H9 (cell line): ENCODE results near the gene ZC3H12D. TPM values are rescaled to one million over a fixed set of nuclear protein-coding genes. Genes with fewer than 3 reads are reported as not detected.

Experiments
- DNase-seq: peaks from one replicate; pipeline ENCODE4 v3.0.0-alpha.2; 2017
- H2AFZ ChIP-seq: one replicate; pipeline ENCODE4 v1.6.1; 2013; ENCODE audit warnings: mild to moderate bottlenecking, low read length, control low read depth, moderate library complexity
- H2AK5ac ChIP-seq: 2 replicates; pipeline ENCODE4 v1.6.1; 2013; ENCODE audit warnings: low read length, control low read depth, mixed read lengths; ENCODE audit not compliant: insufficient read length
- H2BK120ac ChIP-seq: one replicate; pipeline ENCODE4 v1.6.1; 2013; ENCODE audit warnings: low read depth, mild to moderate bottlenecking, low read length, control low read depth, inconsistent platforms; ENCODE audit not compliant: poor library complexity, severe bottlenecking
- H2BK12ac ChIP-seq: 2 replicates; pipeline ENCODE4 v1.6.1; 2013; ENCODE audit warnings: low read length, control low read depth, mixed read lengths, low read depth; ENCODE audit not compliant: insufficient read length
- H2BK15ac ChIP-seq: 2 replicates; pipeline ENCODE4 v1.6.1; 2013; ENCODE audit warnings: low read depth, low read length, control low read depth
- H2BK20ac ChIP-seq: one replicate; pipeline ENCODE4 v1.6.1; 2013; ENCODE audit warnings: low read depth, mild to moderate bottlenecking, low read length, control low read depth, inconsistent platforms; ENCODE audit not compliant: poor library complexity, severe bottlenecking
- H2BK5ac ChIP-seq: 2 replicates; pipeline ENCODE4 v1.6.1; 2013; ENCODE audit warnings: low read length, control low read depth, mixed read lengths; ENCODE audit not compliant: insufficient read length
- H3K14ac ChIP-seq: 2 replicates; pipeline ENCODE4 v1.6.1; 2013; ENCODE audit warnings: low read length, control low read depth; ENCODE audit not compliant: insufficient read depth
- H3K18ac ChIP-seq: 2 replicates; pipeline ENCODE4 v1.6.1; 2013; ENCODE audit warnings: low read depth, mild to moderate bottlenecking, mixed read lengths, low read length, control low read depth; ENCODE audit not compliant: insufficient read length
- H3K23ac ChIP-seq: 2 replicates; pipeline ENCODE4 v1.6.1; 2013; ENCODE audit warnings: low read length, control low read depth, mixed read lengths, low read depth; ENCODE audit not compliant: insufficient read length
- H3K23me2 ChIP-seq: 2 replicates; pipeline ENCODE4 v1.6.1; 2013; ENCODE audit warnings: low read depth, mild to moderate bottlenecking, mixed read lengths, low read length, control low read depth; ENCODE audit not compliant: insufficient read length, poor library complexity, severe bottlenecking
- H3K27ac ChIP-seq: 2 replicates; pipeline ENCODE4 v1.5.1; 2013; ENCODE audit warnings: low read length, control low read depth, mixed read lengths, low read depth; ENCODE audit not compliant: insufficient read length
- H3K27me3 ChIP-seq: 2 replicates; pipeline ENCODE4 v1.6.1; 2013; ENCODE audit warnings: low read length, control low read depth, inconsistent platforms; ENCODE audit not compliant: insufficient read depth
- H3K4ac ChIP-seq: 2 replicates; pipeline ENCODE4 v1.6.1; 2013; ENCODE audit warnings: low read depth, mild to moderate bottlenecking, control low read depth, inconsistent platforms, low read length, moderate library complexity
- H3K4me1 ChIP-seq: 2 replicates; pipeline ENCODE4 v1.6.1; 2013; ENCODE audit warnings: low read length, control low read depth, inconsistent platforms; ENCODE audit not compliant: insufficient read depth
- H3K4me2 ChIP-seq: 2 replicates; pipeline ENCODE4 v1.6.1; 2013; ENCODE audit warnings: low read length, control low read depth, mixed read lengths; ENCODE audit not compliant: insufficient read length, insufficient read depth
- H3K56ac ChIP-seq: 2 replicates; pipeline ENCODE4 v1.6.1; 2013; ENCODE audit warnings: low read depth, mild to moderate bottlenecking, mixed read lengths, low read length, control low read depth; ENCODE audit not compliant: insufficient read length
- H3K79me1 ChIP-seq: 2 replicates; pipeline ENCODE4 v1.6.1; 2013; ENCODE audit warnings: low read depth, mild to moderate bottlenecking, moderate library complexity, low read length, control low read depth, inconsistent platforms; ENCODE audit not compliant: insufficient read depth, poor library complexity, severe bottlenecking
- H3K79me2 ChIP-seq: 2 replicates; pipeline ENCODE4 v1.6.1; 2013; ENCODE audit warnings: low read length, control low read depth, inconsistent platforms; ENCODE audit not compliant: insufficient read depth
- H3K9ac ChIP-seq: 2 replicates; pipeline ENCODE4 v1.6.1; 2013; ENCODE audit warnings: low read length, control low read depth, mixed read lengths; ENCODE audit not compliant: insufficient read length; ENCODE audit errors: extremely low read depth
- H3K9me3 ChIP-seq: one replicate; pipeline ENCODE4 v1.6.1; 2013; ENCODE audit warnings: low read depth, low read length, inconsistent platforms; ENCODE audit not compliant: control insufficient read depth
- H3T11ph ChIP-seq: one replicate; pipeline ENCODE4 v1.6.1; 2013; ENCODE audit warnings: mild to moderate bottlenecking, low read length, control low read depth, inconsistent platforms
- H4K20me1 ChIP-seq: one replicate; pipeline ENCODE4 v1.6.1; 2013; ENCODE audit not compliant: control insufficient read depth, insufficient read length, insufficient read depth
- H4K5ac ChIP-seq: 2 replicates; pipeline ENCODE4 v1.6.1; 2013; ENCODE audit warnings: low read depth, mild to moderate bottlenecking, mixed read lengths, low read length, control low read depth; ENCODE audit not compliant: insufficient read length
- H4K8ac ChIP-seq: replicated peaks from 2 replicates; pipeline ENCODE4 v1.6.1; 2013; ENCODE audit warnings: low read length, control low read depth, mixed read lengths, low read depth; ENCODE audit not compliant: insufficient read length
- H4K91ac ChIP-seq: 2 replicates; pipeline ENCODE4 v1.6.1; 2013; ENCODE audit warnings: low read depth, mild to moderate bottlenecking, moderate library complexity, mixed read lengths, low read length, control low read depth; ENCODE audit not compliant: insufficient read length
- H3K27ac Mint-ChIP-seq, 3 experiments: 2 replicates in 2 of 3; 3 replicates in 1 of 3; pipeline ENCODE4 v1.8.0; 2020 to 2021; ENCODE audit warnings: mixed read lengths in 3 of 3, mild to moderate bottlenecking in 1 of 3, moderate library complexity in 1 of 3
- H3K27me3 Mint-ChIP-seq: 2 replicates; pipeline ENCODE4 v1.8.0; 2021; ENCODE audit warnings: low read depth, mild to moderate bottlenecking, moderate library complexity, mixed read lengths
- H3K36me3 Mint-ChIP-seq, 3 experiments: 2 replicates in 2 of 3; 3 replicates in 1 of 3; pipeline ENCODE4 v1.8.0; 2020 to 2021; ENCODE audit warnings: low read depth in 3 of 3, mixed read lengths in 3 of 3; ENCODE audit not compliant: insufficient read depth in 1 of 3
- H3K4me1 Mint-ChIP-seq, 2 experiments: 2 replicates each; pipeline ENCODE4 v1.8.0; 2020; ENCODE audit warnings: mixed read lengths in 2 of 2
- H3K4me3 Mint-ChIP-seq, 2 experiments: 2 replicates in 1 of 2; 3 replicates in 1 of 2; pipeline ENCODE4 v1.8.0; 2020 to 2021; ENCODE audit warnings: mild to moderate bottlenecking in 2 of 2, mixed read lengths in 2 of 2, moderate library complexity in 1 of 2
- H3K9me3 Mint-ChIP-seq, 2 experiments: 2 replicates in 1 of 2; 3 replicates in 1 of 2; pipeline ENCODE4 v1.8.0; 2020; ENCODE audit warnings: mild to moderate bottlenecking in 2 of 2, mixed read lengths in 2 of 2, moderate library complexity in 1 of 2
- CTCF ChIP-seq: fragments of 200-600 bp; sonication (generic); conservative IDR thresholded peaks from 3 replicates; pipeline ENCODE4 v1.8.0; 2021; ENCODE audit warnings: antibody characterized with exemption, mild to moderate bottlenecking
- WGBS: extraction: QIAGEN DNeasy Blood & Tissue Kit; methylation state at CpG from one replicate; pipeline ENCODE4 v1.1.7; 2013; ENCODE audit warnings: missing lambda C conversion rate, low lambda C conversion rate, mixed read lengths; ENCODE audit not compliant: insufficient read length; ENCODE audit errors: extremely low coverage; 5-methylcytosine and 5-hydroxymethylcytosine counted together
- total RNA-seq: library from RNA; stranded (reverse); gene quantifications from 2 replicates; pipeline ENCODE4 v1.2.1, GENCODE V29; 2021

The ZC3H12D gene
- total RNA-seq, 1 experiment from 2014 or later = 0.07 TPM

GRCh38 chr6:149499066-149499465 is 14.3 kb upstream of the ZC3H12D start:
- H3K27me3 Mint-ChIP-seq = no peaks in the 10 kb centered on the region
- no peaks in the 10 kb centered on the region for H3K79me1 ChIP-seq
- no peak overlapping the region for H2BK120ac ChIP-seq
- no peaks in the 10 kb centered on the region for H3K9me3 ChIP-seq
- no peak overlapping the region for H2BK15ac ChIP-seq
- no peak overlapping the region for H3K14ac ChIP-seq
- H3K9ac ChIP-seq = no peak overlapping the region
- no peaks in the 10 kb centered on the region for H3K27me3 ChIP-seq
- H3K9me3 Mint-ChIP-seq = no peaks in the 10 kb centered on the region
- no peak overlapping the region for H3K4me3 Mint-ChIP-seq
- no peak overlapping the region for H2BK20ac ChIP-seq
- no peak overlapping the region for H2BK5ac ChIP-seq
- no peak overlapping the region for H3K23ac ChIP-seq
- no CpG with 5 or more reads among the region's 3 CpGs for WGBS
- H3K4ac ChIP-seq = no peak overlapping the region
- no peak overlapping the region for H3T11ph ChIP-seq
- H2AK5ac ChIP-seq = no peak overlapping the region
- H4K8ac ChIP-seq = no peak overlapping the region
- H3K56ac ChIP-seq = no peak overlapping the region
- H3K4me2 ChIP-seq = no peak overlapping the region
- no peak for DNase-seq
- no peak overlapping the region for H4K5ac ChIP-seq
- H2AFZ ChIP-seq = no peak overlapping the region
- H2BK12ac ChIP-seq = no peak overlapping the region
- no peak overlapping the region for H3K27ac ChIP-seq
- H3K23me2 ChIP-seq = no peaks in the 10 kb centered on the region
- no peak overlapping the region for H4K91ac ChIP-seq
- H3K27ac Mint-ChIP-seq = no peak overlapping the region; a peak in 1 of 7 replicates
- H3K18ac ChIP-seq = no peak overlapping the region
- H4K20me1 ChIP-seq = no peaks in the 10 kb centered on the region
- no peak for TF ChIP-seq CTCF
- no peaks in the 10 kb centered on the region for H3K4me1 ChIP-seq
- 0 out of 4 replicates have a peak, but pooled peaks cover 0 to 4% of the 10 kb centered on the region in 2 experiments for H3K4me1 Mint-ChIP-seq
- H3K79me2 ChIP-seq = no peaks in the 10 kb centered on the region
- peaks cover 0 to 7% (median 0%) of the 10 kb centered on the region in 3 experiments; a peak in 2 of 7 replicates for H3K36me3 Mint-ChIP-seq
